Activated CD4-positive, CD25-positive, alpha-beta regulatory T cell treated with anti-CD3 and anti-CD28 coated beads, Interleukin-2, amount 50 U/mL, for 24 hours (primary cell): ENCODE data around the gene MYLK.

Source experiments
- ATAC-seq, 2 donors: fragments of 150-1000 bp; cut with Tn5 transposase; one replicate each; pipeline ENCODE4 v1.10.0; 2021; ENCODE audit warnings: mild to moderate bottlenecking in 1 of 2, moderate library complexity in 1 of 2

The MYLK gene

DNA sequence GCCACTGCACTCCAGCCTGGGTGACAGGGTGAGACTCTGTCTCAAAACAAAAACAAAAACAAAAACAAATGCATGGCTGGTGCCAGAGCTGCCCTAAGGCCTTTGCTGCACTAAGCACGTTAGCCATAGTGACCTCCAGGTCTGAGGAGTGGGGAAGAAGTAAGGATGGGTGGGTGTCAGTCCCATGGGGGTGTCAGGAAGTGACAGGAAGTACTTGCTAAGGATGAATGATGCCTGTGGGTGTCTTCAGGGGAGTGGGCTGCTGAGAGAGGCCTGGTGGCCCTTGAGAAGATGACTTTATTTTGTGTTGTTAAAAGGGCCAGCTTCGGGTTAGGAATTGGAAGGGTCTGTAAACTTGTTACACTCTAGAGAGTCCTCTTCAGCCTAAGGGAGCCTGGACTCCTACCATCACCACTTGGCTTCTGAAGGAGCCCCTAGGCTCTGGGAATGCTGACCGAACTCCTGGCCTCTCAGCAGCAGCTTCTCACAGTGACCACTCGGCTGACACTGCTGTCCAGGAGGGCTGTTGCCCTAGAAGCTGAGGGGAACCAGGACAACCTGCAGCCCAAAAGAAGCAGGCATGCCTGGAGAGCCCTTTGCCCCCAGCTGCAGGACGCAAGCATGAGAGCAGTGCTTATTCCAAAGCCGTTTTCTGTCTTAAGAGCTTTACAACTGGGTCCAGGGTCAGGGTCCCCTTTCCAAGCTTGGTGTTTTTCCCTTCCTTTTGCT is 116.4 kb downstream of the MYLK start:
- ATAC-seq: no peak

DNA sequence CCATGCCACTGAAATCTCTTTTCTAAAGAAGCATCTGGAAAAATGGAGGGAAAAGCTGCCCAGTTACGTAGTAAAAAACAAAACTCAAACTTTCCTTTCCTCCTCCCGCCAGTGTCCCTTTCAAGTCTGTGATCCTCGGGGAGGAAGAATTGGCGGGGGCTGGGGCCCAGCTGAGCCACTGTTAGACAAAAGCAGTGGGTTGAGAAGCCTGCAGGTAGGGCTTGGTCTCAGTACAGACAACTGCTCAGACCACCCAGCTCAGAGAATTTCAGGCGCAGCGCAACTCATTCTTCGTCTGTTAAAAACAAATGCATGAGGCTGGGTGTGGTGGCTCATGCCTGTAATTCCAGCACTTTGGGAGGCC is 117.1 kb downstream of the MYLK start:
- ATAC-seq: no peak

DNA sequence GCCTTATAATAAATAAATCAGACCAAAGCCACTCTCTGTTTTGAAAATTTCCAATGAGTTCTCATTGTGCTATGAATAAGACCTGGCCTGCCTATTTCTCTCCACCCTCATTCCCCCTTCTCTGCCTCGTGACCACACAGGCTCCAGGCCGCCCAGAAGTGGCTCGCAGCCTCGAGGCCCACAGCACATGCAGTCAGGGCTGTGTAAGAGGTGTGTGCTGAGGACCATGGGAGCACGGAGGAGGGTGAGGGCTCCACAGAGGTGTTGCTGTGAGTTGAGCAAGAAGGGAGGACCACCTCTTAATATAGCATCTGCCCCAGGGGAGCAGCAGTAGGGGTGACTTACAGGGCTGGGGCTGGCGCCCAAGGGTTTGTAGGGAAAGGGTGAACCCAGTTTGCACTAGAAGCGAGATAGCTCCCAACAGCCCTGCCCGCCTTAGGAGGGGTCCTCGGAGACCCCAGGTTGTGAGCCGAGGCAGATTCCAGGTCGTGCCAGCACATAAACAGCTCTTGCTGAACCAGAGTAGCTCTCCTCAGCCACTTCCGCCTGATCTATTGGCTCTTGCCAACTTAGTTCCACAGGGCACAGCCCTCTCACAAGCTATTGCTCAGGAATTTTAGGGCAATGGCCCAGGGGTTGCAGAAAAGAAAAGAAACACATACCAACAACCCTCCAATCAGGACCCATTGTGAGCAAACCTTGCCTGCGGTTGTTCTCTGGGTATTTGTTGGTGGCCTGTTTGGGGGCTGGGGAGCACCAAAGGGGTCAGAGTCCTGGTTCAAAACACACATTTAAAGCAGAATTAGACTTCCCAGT is 117.7 kb downstream of the MYLK start:
- no peak for ATAC-seq

DNA sequence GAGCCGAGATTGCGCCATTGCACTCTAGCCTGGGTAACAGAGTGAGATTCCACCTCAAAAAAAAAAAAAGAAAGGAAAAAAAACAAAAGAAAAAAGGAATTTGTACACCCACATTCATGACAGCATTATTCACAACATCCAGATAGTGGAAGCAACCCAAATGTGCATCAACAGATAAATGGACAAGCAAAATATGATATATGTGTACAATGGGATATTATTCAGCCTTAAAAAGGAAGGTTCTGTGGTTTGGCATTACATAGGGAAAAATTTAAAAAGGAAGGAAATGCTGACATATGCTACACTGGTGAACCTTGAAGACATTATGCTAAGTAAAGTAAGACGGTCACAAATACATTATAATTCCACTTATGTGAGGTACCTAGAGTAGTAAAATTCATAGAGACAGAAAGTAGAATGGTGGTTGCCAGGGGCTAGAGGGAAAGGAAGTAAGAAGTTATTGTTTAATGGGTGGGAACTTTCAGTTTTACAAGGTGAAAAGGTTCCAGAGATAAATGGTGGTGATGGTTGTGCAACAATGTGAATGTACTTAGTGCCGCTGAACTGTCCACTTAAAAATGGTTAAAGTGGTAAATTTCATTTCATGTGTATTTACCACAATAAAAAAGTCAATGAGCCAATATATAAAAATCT is 118.5 kb downstream of the MYLK start:
- no peak for ATAC-seq

DNA sequence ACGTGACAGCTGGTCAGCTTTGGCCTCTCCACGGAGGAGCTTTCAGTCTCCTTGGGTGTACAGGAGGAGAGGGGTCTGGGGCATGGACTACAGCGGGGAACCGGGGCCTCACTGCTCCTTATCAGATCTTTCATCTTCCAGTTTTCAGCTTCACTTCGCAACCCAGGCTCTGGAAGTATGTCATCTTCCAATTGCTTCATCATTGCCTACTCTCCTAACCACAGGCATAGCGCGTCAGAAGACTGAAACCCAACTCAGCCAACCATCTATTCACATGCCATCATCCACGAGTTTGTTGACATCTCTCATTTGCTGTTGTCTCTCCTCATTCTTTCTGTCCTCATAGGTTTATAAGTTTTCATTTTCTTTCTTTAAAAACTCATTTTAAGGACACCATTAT is 119.5 kb downstream of the MYLK start:
- no peak for ATAC-seq

DNA sequence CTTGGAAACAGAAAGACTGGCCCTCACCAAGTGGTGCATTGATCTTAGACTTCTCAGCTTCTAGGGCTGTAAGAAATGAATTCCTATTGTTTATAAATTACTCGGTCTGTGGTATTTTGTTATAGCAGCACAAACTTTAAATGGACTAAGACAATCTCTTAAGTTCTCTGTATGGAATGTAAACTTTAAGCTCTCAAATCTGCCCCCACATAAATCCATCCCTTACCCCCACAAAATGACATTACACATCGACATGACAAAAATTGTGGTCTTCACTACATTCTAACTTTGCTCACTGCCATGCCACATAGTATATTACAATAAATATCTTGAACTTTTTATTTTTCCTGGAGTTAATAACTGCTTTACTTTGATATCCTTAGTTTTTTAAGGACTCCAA is 121.3 kb downstream of the MYLK start:
- no peak for ATAC-seq

DNA sequence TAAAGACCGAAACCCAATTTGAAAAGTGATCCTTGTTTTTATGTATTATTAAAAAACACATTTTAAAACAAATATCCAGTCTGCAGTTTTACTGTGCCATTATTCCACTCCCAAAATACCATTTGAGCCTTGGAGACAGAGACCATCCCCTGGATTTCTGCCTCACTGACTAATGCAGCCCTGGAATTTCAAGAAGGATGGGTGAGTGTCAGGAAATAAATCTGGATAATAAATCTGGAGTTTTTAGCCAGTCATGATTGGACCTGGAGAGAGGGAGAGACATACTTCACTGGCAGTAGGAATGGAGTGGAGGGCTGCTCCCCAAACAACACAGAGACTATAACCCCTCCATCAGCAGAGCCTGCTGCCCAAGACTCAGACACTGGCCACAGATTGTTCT is 123.3 kb downstream of the MYLK start:
- no peak for ATAC-seq

DNA sequence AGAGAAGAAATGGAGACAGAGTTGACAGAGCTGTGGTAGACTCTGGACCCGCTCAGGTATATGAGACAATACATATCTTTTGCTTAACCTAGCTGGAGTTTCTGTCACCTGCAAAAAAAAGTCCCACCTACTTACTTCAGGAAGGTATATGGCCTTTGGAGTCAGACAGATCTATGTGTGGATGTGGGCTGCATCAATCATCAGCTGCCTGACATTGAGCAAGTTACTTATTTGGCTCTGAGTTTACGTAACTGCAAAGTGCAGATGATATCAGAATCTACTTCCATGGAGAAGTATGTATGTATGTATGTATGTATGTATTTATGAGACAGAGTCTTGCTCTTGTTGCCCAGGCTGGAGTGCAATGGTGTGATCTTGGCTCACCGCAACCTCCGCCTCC is 124.3 kb downstream of the MYLK start:
- ATAC-seq: no peak

DNA sequence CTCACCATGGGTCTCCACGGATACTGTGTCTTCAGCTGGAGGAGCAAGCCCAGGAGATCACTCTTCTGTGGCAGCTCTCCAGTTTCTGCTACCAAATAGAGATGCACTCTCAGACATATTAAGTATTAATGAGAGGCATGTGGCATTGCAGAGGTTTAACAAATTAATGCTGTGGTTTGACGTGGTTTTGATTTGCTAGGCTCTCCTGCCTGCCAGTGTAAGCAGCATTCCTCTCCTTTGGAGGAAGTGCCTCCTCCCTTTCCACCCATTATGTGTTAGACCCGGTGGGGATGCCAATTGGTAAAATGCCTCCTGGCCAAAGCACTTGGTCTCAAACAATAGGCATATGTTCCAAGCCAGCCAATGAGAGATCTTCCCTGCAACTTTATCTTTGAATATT is 124.8 kb downstream of the MYLK start:
- ATAC-seq: no peak

DNA sequence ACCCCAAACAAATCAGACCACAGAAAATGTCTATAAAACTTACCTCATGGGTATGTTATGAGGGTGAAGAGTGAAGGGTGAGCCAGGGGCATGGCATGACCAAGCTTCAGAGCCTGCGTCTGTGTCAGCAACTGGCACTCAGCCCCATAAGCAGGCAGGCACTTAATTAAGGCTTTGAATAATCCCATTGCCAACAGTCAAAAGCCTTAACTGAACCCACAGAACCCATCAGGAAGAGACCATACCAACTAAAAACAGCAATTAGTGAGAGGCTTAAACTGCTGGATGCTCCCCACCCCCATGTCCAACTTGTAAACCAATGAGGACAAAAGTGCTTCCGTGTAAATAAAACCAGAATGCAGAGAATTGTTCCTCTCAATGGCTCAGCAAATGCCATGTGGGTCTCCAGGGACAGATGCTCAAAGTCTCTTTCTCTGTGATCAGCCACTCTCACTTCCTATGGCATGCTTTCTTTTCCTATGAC is 126.0 kb downstream of the MYLK start:
- no peak for ATAC-seq

DNA sequence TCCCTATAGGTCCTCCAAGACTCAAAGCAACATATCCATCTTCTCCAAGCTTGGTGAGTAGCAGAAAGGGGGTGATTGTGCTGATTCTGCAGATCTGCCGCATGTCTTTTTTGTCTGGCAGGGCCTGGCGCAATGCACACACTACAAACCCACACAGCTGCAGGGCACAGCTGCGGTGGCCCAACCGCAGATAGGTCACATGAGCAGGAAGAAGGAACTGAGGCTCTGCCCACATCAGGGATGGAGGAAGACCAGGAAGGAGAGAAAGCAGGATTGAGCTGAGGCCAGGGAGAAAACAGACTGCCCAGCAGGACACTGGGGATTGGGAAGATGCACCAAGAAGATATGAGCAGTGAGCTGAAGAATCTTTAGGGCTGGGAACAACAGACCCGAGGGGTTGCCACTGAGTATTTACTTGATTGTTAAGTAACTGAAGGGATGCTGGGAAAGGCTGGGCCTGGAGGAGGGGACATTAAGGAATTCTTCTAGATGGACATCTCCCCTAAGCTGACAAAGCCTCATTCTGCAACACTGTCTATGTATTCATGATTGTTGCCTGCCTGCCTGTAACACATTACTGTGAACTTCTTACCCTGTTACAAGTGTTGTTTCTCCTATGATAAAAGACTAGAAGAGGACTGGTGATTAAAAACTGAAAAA is 126.7 kb downstream of the MYLK start:
- no peak for ATAC-seq

DNA sequence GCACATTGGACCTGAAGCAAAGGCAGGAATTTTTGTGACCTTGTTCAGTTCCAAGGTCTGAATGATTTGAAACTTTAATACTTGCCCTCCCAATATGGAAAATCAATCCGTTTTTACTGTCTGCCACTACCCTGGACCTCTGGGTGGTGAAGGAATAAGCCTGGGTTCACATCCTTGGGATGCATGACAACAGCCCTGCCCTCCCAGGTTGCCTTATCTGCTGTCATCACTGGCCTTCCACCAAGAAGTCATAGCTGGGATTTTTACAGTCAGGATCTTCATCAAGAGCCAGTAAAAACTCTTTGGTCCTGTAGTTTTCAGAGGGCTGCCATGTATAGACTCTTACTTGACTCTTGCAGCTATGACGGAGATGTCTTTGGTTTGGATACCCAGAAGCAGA is 128.6 kb downstream of the MYLK start:
- no peak for ATAC-seq

DNA sequence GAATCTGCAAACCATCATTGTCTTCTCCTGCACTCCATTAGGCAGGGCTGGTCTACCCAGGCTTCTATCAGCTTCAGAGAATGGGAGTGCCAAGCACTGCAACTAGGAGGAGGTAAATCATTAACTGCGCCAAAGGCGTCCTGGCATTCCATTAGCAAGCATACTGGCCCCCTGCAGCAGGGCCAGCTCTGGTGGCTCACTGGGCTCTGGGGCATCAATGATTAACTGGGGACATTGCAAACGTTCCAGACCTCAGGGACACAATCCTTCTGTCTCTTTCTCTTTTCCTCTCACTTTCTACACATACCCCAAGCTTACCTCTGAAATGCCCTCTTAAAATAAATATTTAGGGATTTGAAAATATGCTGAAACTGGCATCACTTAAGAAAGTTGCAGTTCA is 129.0 kb downstream of the MYLK start:
- ATAC-seq: no peak

DNA sequence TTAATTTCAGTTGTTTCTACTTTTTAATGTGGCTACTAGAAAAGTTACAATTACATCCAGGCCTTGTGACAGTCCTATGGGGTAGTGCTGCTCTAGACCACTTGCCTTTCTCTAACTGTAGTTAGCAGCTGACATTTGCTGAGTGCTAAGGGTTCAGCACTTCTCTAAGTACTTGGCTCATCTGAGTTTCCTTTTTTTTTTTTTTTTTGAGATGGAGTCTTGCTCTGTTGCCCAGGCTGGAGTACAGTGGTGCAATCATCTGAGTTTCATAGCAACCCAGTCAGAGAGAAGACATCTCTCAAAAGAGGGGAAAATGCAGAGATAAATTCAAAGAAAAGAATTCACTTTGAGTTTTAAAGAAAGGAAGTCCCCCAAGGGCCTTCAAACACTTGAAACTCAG is 130.8 kb downstream of the MYLK start:
- ATAC-seq: no peak

DNA sequence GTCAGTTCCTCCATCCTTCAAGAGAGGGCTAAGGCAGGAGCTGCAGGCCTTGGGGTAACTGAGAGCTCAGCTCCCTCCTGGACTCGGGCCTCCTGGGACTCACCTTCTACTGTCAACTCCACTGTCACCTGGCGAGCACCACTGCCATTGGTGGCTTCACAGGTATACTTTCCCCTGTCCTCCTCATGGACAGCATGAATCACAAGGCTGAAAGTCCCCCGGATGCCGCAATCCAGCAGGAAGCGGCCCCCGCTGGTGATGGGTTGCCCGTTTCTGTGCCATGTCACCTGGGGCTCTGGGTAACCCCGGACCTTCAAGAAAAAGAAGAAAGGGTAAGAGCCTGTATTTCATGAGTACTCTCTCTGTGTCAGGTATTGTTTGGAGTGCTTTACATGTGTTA is 131.9 kb downstream of the MYLK start:
- ATAC-seq: no peak

DNA sequence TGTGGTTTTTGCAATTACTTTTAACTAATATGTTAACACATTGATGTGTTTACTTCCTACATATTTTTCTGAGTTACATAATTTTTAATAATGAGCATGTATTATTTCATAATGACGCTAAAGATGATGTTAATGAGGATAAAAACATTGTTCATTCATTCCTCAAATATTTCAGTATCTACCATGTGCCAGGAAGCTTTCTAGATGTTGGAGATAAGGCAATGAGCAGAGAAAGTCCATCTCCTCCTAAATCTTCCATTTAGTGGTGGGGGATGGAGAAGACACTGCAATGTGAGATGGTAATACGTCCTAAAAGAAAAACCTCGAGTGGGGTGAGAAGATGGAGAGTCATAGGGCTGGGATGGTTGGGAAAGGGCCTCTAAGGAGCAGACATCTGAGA is 132.7 kb downstream of the MYLK start:
- ATAC-seq: no peak

DNA sequence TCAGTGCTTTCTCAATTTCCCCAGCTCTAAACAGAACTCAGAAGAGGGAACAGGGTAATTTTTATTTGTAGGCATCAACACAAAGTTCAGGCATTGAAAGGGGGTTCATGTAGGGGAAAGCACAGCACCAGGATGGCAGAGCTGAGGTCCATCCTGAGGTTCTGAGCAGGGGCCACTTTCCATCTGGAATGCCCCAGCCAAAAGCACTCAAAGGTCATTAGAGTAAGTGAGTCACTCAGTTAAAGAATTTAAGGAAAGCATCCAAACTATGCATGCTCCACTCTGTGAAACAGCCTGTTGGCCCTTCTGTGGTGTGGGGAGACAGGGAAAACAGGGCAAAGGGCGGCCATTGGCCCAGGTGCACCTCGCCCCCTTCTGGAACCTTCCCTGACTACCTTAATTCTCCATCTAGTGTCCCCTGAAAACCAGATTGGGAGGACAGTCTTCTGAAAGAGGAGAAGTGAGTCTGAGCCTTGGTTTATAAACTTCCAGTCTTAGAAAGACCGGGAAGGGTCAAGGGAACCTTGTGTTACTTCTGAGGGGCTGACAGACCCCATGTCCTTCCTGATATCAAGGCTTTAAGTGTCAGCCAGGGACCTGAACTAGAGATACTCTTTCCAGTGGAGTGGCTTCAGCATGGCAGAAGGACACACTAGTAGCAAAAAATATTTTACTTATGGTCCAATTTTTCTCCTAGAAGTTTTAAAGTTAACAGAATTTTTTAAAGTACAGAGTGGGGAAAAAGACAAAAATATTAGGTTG is 133.3 kb downstream of the MYLK start:
- ATAC-seq: no peak

DNA sequence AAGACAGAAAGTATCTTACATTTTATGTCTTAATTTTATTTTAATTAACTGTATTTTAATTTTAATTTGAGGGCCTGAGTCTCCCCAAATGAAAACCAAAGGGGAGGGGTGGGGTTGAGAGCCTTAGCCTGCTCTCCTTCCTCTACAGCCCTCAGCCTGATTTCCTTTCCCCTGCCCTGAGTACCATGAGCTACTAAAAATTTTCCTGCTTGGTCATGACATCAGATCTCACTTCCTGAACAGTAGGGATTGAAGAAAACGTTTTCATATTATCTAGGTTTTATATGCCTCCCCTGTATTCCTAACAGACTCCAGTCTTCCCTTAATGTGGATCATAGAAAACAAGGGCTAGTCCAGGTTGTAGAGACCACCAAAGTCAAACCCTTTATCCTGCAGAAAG is 133.9 kb downstream of the MYLK start:
- no peak for ATAC-seq

DNA sequence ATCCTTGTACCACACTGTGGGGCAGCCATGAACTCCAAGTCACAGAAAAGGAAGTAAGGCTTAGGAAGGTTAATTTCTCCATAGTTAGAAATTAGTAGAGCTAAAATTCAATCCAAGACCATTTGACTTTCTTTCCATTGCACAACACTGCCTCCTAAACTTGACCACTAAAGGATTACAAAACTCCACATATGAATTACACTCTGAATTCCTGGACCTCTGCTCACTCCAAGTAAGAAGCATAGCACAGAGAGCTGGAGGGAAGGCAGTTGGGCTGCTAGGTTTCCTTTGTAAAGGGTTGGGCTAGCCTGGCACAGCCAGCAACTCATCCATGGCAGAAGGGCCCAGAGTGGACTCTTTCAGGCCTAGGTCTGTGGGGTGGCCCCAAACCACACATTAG is 134.4 kb downstream of the MYLK start:
- no peak for ATAC-seq

DNA sequence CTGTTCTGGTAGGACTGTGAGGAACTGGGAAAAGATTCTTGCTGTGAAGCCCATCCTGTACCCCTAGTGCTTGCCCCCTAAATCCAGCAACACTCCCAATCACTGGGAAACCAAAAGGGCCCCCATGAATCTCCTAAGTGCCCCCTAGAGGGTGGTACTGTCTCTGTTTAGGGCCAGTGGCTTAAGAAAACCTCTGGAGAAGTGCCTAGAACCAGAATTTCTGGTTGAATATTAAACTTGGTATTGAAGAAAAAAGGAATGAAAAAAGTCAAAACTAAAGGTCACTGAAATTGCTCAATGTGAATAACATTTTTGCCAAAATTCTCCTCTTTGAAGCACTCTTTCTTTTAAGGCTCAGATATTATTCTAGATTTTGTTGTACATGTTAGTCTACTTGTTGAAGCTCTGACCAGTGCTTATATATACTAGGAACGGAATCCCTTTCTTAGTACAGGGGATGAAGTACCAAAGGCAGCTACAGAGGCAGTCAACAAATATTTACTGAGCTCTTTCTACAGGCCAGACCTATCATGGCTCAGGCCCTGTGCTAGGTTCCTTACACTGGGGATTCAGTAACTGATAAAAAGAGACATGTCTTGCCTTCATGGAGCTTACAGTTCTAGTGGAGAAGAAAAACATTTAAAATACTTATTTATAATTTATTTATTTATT is 138.8 kb downstream of the MYLK start:
- ATAC-seq: no peak

DNA sequence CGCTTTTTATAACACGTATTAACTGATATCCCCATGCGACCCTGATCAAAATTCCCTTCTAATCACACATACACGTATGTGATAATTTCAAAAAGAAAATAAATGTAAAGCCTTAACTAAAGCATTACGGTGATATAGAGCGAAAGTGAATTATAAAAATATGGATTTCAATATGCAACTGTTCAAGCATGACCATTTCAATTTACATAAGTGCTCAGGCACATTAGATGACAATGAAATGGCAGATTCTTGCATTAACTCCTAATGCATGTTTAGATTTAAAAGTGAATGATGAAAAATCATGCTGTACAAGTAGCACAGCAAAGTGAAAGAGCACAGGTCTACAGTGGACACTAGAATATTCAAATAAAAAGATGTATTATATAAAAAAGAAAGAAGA is 140.1 kb downstream of the MYLK start:
- ATAC-seq: no peak

DNA sequence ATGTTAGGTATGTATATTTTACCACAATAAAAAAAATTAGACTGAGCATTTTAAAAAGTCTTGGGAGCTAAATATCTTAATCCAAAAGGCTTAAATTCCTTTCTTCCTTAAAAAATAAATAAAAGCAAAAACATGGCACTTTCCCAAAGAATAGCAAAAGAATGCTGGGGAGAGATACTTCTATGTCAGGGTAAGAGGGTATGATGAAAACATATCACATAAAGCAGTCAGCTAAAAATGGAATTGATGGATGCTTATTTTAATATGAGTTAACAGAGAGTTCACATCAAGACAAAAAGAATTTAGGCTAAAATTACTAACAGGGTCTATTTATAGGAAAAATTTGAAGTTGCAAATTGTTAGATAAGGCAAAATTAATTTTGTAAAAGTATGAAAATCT is 141.0 kb downstream of the MYLK start:
- no peak for ATAC-seq
